Measurements from ENCODE around the gene CDC20.

DNA sequence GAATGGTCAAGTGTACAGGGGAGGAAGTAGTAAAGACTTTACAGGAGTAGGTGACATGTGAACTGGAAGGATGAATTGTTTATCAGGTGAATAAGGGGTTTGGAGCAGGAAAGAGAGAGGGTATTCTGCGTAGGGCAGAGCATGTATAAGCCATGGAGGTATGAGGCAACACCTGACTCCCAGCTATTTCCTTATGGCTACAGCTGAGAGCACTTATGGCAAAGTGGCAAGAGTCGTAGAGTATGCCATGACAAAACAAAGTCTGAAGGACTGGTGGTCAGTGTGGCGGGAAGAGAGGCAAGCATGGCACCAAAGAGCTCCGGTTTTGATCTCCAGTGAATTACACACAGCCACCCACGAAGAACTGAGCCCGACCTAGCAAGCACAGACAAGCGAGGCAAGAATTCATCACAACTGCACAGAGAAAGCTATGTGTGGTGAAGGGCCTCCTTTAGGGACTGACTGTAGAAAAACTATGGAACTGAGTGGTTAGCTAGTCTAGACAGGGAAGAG lies 18.0 kb downstream of the CDC20 start:
- TF ChIP-seq POLR2AphosphoS5 (IDR thresholded peaks at IDR 0.05; ENCODE audit: low read depth): no peak
- TF ChIP-seq CREB1 (CRISPR knock-in tag; IDR thresholded peaks at IDR 0.05; ENCODE audit: low read depth): no peak
- TF ChIP-seq EZH2 (IDR thresholded peaks at IDR 0.05; ENCODE audit: low read depth, unreplicated experiment): no peak
- TF ChIP-seq, protein P1, sequence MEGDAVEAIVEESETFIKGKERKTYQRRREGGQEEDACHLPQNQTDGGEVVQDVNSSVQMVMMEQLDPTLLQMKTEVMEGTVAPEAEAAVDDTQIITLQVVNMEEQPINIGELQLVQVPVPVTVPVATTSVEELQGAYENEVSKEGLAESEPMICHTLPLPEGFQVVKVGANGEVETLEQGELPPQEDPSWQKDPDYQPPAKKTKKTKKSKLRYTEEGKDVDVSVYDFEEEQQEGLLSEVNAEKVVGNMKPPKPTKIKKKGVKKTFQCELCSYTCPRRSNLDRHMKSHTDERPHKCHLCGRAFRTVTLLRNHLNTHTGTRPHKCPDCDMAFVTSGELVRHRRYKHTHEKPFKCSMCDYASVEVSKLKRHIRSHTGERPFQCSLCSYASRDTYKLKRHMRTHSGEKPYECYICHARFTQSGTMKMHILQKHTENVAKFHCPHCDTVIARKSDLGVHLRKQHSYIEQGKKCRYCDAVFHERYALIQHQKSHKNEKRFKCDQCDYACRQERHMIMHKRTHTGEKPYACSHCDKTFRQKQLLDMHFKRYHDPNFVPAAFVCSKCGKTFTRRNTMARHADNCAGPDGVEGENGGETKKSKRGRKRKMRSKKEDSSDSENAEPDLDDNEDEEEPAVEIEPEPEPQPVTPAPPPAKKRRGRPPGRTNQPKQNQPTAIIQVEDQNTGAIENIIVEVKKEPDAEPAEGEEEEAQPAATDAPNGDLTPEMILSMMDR (conservative IDR thresholded peaks at IDR 0.05; ENCODE audit: low read depth in 2 of 2): no peak
- TF ChIP-seq, protein P2, sequence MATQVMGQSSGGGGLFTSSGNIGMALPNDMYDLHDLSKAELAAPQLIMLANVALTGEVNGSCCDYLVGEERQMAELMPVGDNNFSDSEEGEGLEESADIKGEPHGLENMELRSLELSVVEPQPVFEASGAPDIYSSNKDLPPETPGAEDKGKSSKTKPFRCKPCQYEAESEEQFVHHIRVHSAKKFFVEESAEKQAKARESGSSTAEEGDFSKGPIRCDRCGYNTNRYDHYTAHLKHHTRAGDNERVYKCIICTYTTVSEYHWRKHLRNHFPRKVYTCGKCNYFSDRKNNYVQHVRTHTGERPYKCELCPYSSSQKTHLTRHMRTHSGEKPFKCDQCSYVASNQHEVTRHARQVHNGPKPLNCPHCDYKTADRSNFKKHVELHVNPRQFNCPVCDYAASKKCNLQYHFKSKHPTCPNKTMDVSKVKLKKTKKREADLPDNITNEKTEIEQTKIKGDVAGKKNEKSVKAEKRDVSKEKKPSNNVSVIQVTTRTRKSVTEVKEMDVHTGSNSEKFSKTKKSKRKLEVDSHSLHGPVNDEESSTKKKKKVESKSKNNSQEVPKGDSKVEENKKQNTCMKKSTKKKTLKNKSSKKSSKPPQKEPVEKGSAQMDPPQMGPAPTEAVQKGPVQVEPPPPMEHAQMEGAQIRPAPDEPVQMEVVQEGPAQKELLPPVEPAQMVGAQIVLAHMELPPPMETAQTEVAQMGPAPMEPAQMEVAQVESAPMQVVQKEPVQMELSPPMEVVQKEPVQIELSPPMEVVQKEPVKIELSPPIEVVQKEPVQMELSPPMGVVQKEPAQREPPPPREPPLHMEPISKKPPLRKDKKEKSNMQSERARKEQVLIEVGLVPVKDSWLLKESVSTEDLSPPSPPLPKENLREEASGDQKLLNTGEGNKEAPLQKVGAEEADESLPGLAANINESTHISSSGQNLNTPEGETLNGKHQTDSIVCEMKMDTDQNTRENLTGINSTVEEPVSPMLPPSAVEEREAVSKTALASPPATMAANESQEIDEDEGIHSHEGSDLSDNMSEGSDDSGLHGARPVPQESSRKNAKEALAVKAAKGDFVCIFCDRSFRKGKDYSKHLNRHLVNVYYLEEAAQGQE (IDR thresholded peaks at IDR 0.05; ENCODE audit: unreplicated experiment): no peak
- TF ChIP-seq STAT1 (IDR thresholded peaks at IDR 0.05; ENCODE audit: unreplicated experiment): no peak

All from GM23338 (cell line).